ENCODE measurements around the gene CPEB4. TPM values are rescaled to one million over a fixed set of nuclear protein-coding genes. Genes with fewer than 3 reads are reported as not detected.

The CPEB4 gene
- polyA plus RNA-seq, 4 donors, result 29.8 to 49.1 (median 39.0) TPM

GRCh38 chr5:173970878-173971650, 82.9 kb downstream of the CPEB4 start:
- no peak for DNase-seq (ENCODE audit: low read depth in 4 of 4, low spot score in 2 of 4)

- DNase-seq (ENCODE audit: low read depth in 4 of 4, low spot score in 2 of 4), result no peak
Measured at GRCh38 chr5:173971681-173972345, 83.7 kb downstream of the CPEB4 start.

GRCh38 chr5:173972607-173972924, 84.4 kb downstream of the CPEB4 start:
- DNase-seq (ENCODE audit: low read depth in 4 of 4, low spot score in 2 of 4), result no peak

GRCh38 chr5:173972925-173973615, 84.9 kb downstream of the CPEB4 start:
- DNase-seq (ENCODE audit: low read depth in 4 of 4, low spot score in 2 of 4), result peak; percentile 75 to 86 (median 79)

- no peak for DNase-seq (ENCODE audit: low read depth in 4 of 4, low spot score in 2 of 4)
Measured at GRCh38 chr5:173973616-173973969, 85.4 kb downstream of the CPEB4 start.

GRCh38 chr5:173974688-173975239, 86.6 kb downstream of the CPEB4 start:
- no peak for DNase-seq (ENCODE audit: low read depth in 4 of 4, low spot score in 2 of 4)

GRCh38 chr5:173981185-173981761, 93.1 kb downstream of the CPEB4 start:
- DNase-seq (ENCODE audit: low read depth in 4 of 4, low spot score in 2 of 4), result no peak

- no peak for DNase-seq (ENCODE audit: low read depth in 4 of 4, low spot score in 2 of 4)
Measured at GRCh38 chr5:173984218-173984617, 96.1 kb downstream of the CPEB4 start.

GRCh38 chr5:173988554-173989431, 100.6 kb downstream of the CPEB4 start, which contains the start of gene C5orf47:
C5orf47 (plus strand) TSS chr5:173989170; CDS start chr5:173989264, 94 bp downstream.
- no peak for DNase-seq (ENCODE audit: low read depth in 4 of 4, low spot score in 2 of 4)

GRCh38 chr5:173989432-173990082, 101.4 kb downstream of the CPEB4 start:
- no peak for DNase-seq (ENCODE audit: low read depth in 4 of 4, low spot score in 2 of 4)

GRCh38 chr5:173997331-173997730, 109.2 kb downstream of the CPEB4 start:
- no peak for DNase-seq (ENCODE audit: low read depth in 4 of 4, low spot score in 2 of 4)

- DNase-seq (ENCODE audit: low read depth in 4 of 4, low spot score in 2 of 4), result no peak
Measured at GRCh38 chr5:173998531-173998930, 110.4 kb downstream of the CPEB4 start.

- no peak for DNase-seq (ENCODE audit: low read depth in 4 of 4, low spot score in 2 of 4)
Measured at GRCh38 chr5:174000076-174000475, 111.9 kb downstream of the CPEB4 start.

- no peak for DNase-seq (ENCODE audit: low read depth in 4 of 4, low spot score in 2 of 4)
Measured at GRCh38 chr5:174003795-174004194, 115.6 kb downstream of the CPEB4 start.

- no peak for DNase-seq (ENCODE audit: low read depth in 4 of 4, low spot score in 2 of 4)
Measured at GRCh38 chr5:174008922-174009321, 120.8 kb downstream of the CPEB4 start.

- DNase-seq (ENCODE audit: low read depth in 4 of 4, low spot score in 2 of 4), result no peak
Measured at GRCh38 chr5:174010365-174010764, 122.2 kb downstream of the CPEB4 start.

GRCh38 chr5:174011441-174011840, 123.3 kb downstream of the CPEB4 start:
- no peak for DNase-seq (ENCODE audit: low read depth in 4 of 4, low spot score in 2 of 4)
